CD8-positive, alpha-beta memory T cell (primary cell): ENCODE measurements around the gene CCBE1. TPM values are rescaled to one million over a fixed set of nuclear protein-coding genes. Genes with fewer than 3 reads are reported as not detected.

Experiments
- CTCF ChIA-PET: fragments of 350-600 bp; sonication (Branson Sonifier 250); formaldehyde crosslinking; loops from one replicate; lab custom pipeline; 2021; ENCODE audit warnings: antibody characterized with exemption; lab: Charles Lee
- POLR2A ChIA-PET: fragments of 350-600 bp; sonication (Branson Sonifier 250); formaldehyde crosslinking; loops from one replicate; lab custom pipeline; 2021; ENCODE audit warnings: antibody characterized with exemption; lab: Charles Lee
- DNase-seq, 5 donors: peaks; one replicate each; pipeline versions ENCODE4 v3.0.0 to v3.0.0-alpha.2; 2020 to 2022; ENCODE audit warnings: mixed read lengths in 1 of 5
- H3K27ac ChIP-seq: one replicate; pipeline ENCODE4 v1.7.0; 2013; ENCODE audit warnings: low read depth, mild to moderate bottlenecking, low read length, moderate library complexity
- H3K27me3 ChIP-seq: 2 replicates; pipeline ENCODE4 v1.7.0; 2013; ENCODE audit warnings: low read length, mild to moderate bottlenecking; ENCODE audit not compliant: insufficient read depth, poor library complexity, severe bottlenecking
- H3K36me3 ChIP-seq: 2 replicates; pipeline ENCODE4 v1.7.0; 2013; ENCODE audit warnings: mild to moderate bottlenecking, low read length, moderate library complexity; ENCODE audit not compliant: insufficient read depth
- H3K4me1 ChIP-seq: 2 replicates; pipeline ENCODE4 v1.7.0; 2013; ENCODE audit warnings: mild to moderate bottlenecking, low read length, moderate library complexity; ENCODE audit not compliant: insufficient read depth
- H3K4me3 ChIP-seq: 2 replicates; pipeline ENCODE4 v1.7.0; 2013; ENCODE audit warnings: mild to moderate bottlenecking, low read length
- H3K9me3 ChIP-seq: 2 replicates; pipeline ENCODE4 v1.7.0; 2013; ENCODE audit warnings: mild to moderate bottlenecking, low read length
- H3K27ac Mint-ChIP-seq, 8 donors: one replicate each; pipeline ENCODE4 v1.8.0; 2020 to 2021; ENCODE audit warnings: mixed read lengths in 8 of 8, mild to moderate bottlenecking in 6 of 8, inconsistent platforms in 3 of 8, moderate library complexity in 3 of 8
- H3K27me3 Mint-ChIP-seq, 2 donors: one replicate each; pipeline ENCODE4 v1.8.0; 2020 to 2021; ENCODE audit warnings: mixed read lengths in 2 of 2, mild to moderate bottlenecking in 1 of 2, moderate library complexity in 1 of 2
- H3K36me3 Mint-ChIP-seq, 3 donors: one replicate each; pipeline ENCODE4 v1.8.0; 2020 to 2021; ENCODE audit warnings: mixed read lengths in 3 of 3, inconsistent platforms in 1 of 3, mild to moderate bottlenecking in 1 of 3
- H3K4me1 Mint-ChIP-seq, 3 donors: one replicate each; pipeline ENCODE4 v1.8.0; 2020 to 2021; ENCODE audit warnings: mixed read lengths in 3 of 3, inconsistent platforms in 1 of 3, mild to moderate bottlenecking in 1 of 3
- H3K4me3 Mint-ChIP-seq, 7 donors: one replicate each; pipeline ENCODE4 v1.8.0; 2020 to 2021; ENCODE audit warnings: mixed read lengths in 7 of 7, mild to moderate bottlenecking in 6 of 7, moderate library complexity in 4 of 7, inconsistent platforms in 2 of 7
- H3K9me3 Mint-ChIP-seq, 5 donors: one replicate each; pipeline ENCODE4 v1.8.0; 2020 to 2022; ENCODE audit warnings: mixed read lengths in 5 of 5, mild to moderate bottlenecking in 3 of 5, moderate library complexity in 2 of 5, inconsistent platforms in 1 of 5
- polyA plus RNA-seq: library from polyadenylated mRNA; unstranded; fragments of 300-500 nt; fragmentation: Illumina TruSeq; gene quantifications from one replicate; pipeline ENCODE4 v1.2.3, GENCODE V29; 2021
- total RNA-seq, 2 experiments: library from RNA; stranded (reverse); gene quantifications; one replicate each; pipeline ENCODE4 v1.2.3, GENCODE V29; 2021

Gene CCBE1
- total and polyA plus RNA-seq, 3 experiments from 2014 or later: not detected

- peaks cover 0 to 14% (median 10%) of the 10 kb centered on the region in 5 donors for H3K9me3 Mint-ChIP-seq
- ChIA-PET POLR2A (no interaction called here), CTCF (no interaction called here)
Observed at GRCh38 chr18:59712311-59712710, 15.1 kb upstream of the CCBE1 start.

GRCh38 chr18:59708988-59709387 is 11.8 kb upstream of the CCBE1 start:
- no peaks in the 10 kb centered on the region for H3K4me1 Mint-ChIP-seq
- peaks cover 3 to 8% of the 10 kb centered on the region in 2 donors for H3K27me3 Mint-ChIP-seq
- H3K4me1 ChIP-seq: no peaks in the 10 kb centered on the region
- H3K4me3 Mint-ChIP-seq: no peak overlapping the region
- no peak for DNase-seq
- ChIA-PET CTCF (no interaction called here), POLR2A (no interaction called here)
- no peaks in the 10 kb centered on the region for H3K9me3 ChIP-seq
- H3K4me3 ChIP-seq: no peak overlapping the region
- H3K36me3 ChIP-seq: no peaks in the 10 kb centered on the region
- peaks cover 0 to 13% (median 8%) of the 10 kb centered on the region in 5 donors for H3K9me3 Mint-ChIP-seq
- H3K27me3 ChIP-seq: no peaks in the 10 kb centered on the region
- no peaks in the 10 kb centered on the region for H3K36me3 Mint-ChIP-seq
- H3K27ac ChIP-seq: no peak overlapping the region
- H3K27ac Mint-ChIP-seq: no peak overlapping the region

More at GRCh38 chr18:59712311-59712710, 15.1 kb upstream of the CCBE1 start:
- no peaks in the 10 kb centered on the region for H3K4me1 Mint-ChIP-seq
- H3K4me1 ChIP-seq: no peaks in the 10 kb centered on the region
- no peaks in the 10 kb centered on the region for H3K36me3 ChIP-seq
- H3K27me3 ChIP-seq: no peaks in the 10 kb centered on the region
- no peak overlapping the region for H3K4me3 Mint-ChIP-seq
- H3K27ac Mint-ChIP-seq: no peak overlapping the region
- DNase-seq: no peak
- H3K36me3 Mint-ChIP-seq: no peaks in the 10 kb centered on the region
- no peaks in the 10 kb centered on the region for H3K9me3 ChIP-seq
- H3K4me3 ChIP-seq: no peak overlapping the region
- H3K27ac ChIP-seq: no peak overlapping the region
- peaks cover 5 to 11% of the 10 kb centered on the region in 2 donors for H3K27me3 Mint-ChIP-seq

GRCh38 chr18:59707306-59707705 is 10.1 kb upstream of the CCBE1 start:
- no peak overlapping the region for H3K27ac ChIP-seq
- H3K36me3 Mint-ChIP-seq: no peaks in the 10 kb centered on the region
- H3K36me3 ChIP-seq: no peaks in the 10 kb centered on the region
- no peaks in the 10 kb centered on the region for H3K4me1 Mint-ChIP-seq
- no peaks in the 10 kb centered on the region for H3K4me1 ChIP-seq
- no peak overlapping the region for H3K27ac Mint-ChIP-seq
- H3K4me3 Mint-ChIP-seq: no peak overlapping the region
- H3K4me3 ChIP-seq: no peak overlapping the region
- H3K9me3 ChIP-seq: no peaks in the 10 kb centered on the region
- H3K27me3 Mint-ChIP-seq: peaks cover 3 to 8% of the 10 kb centered on the region in 2 donors
- peaks cover 0 to 9% (median 5%) of the 10 kb centered on the region in 5 donors for H3K9me3 Mint-ChIP-seq
- no peak for DNase-seq
- ChIA-PET POLR2A (no interaction called here), CTCF (no interaction called here)
- H3K27me3 ChIP-seq: no peaks in the 10 kb centered on the region

GRCh38 chr18:59706499-59706898 is 9.3 kb upstream of the CCBE1 start:
- no peak overlapping the region for H3K4me3 Mint-ChIP-seq

GRCh38 chr18:59705145-59705544 is 7.9 kb upstream of the CCBE1 start:
- Mint-ChIP-seq H3K4me1 (no peaks in the 10 kb centered on the region), H3K9me3 (peaks cover 0 to 5% (median 4%) of the 10 kb centered on the region in 5 donors), H3K27me3 (peaks cover 6 to 8% of the 10 kb centered on the region in 2 donors), H3K36me3 (no peaks in the 10 kb centered on the region), H3K27ac (no peak overlapping the region), H3K4me3 (no peak overlapping the region)
- DNase-seq: no peak
- CTCF ChIA-PET: no interaction called here
- no peaks in the 10 kb centered on the region for H3K27me3 ChIP-seq
- H3K9me3 ChIP-seq: no peaks in the 10 kb centered on the region
- H3K4me3 ChIP-seq: no peak overlapping the region
- no peaks in the 10 kb centered on the region for H3K4me1 ChIP-seq
- POLR2A ChIA-PET: no interaction called here
- H3K36me3 ChIP-seq: no peaks in the 10 kb centered on the region
- H3K27ac ChIP-seq: no peak overlapping the region

More at GRCh38 chr18:59706499-59706898, 9.3 kb upstream of the CCBE1 start:
- Histone ChIP-seq H3K27ac (no peak overlapping the region), H3K4me3 (no peak overlapping the region), H3K9me3 (no peaks in the 10 kb centered on the region), H3K36me3 (no peaks in the 10 kb centered on the region), H3K4me1 (no peaks in the 10 kb centered on the region), H3K27me3 (no peaks in the 10 kb centered on the region)
- no peak for DNase-seq
- no peaks in the 10 kb centered on the region for H3K4me1 Mint-ChIP-seq
- H3K36me3 Mint-ChIP-seq: no peaks in the 10 kb centered on the region
- H3K9me3 Mint-ChIP-seq: peaks cover 0 to 9% (median 4%) of the 10 kb centered on the region in 5 donors
- H3K27me3 Mint-ChIP-seq: peaks cover 3 to 8% of the 10 kb centered on the region in 2 donors
- ChIA-PET POLR2A (no interaction called here), CTCF (no interaction called here)
- H3K27ac Mint-ChIP-seq: no peak overlapping the region

GRCh38 chr18:59704146-59704545 is 6.9 kb upstream of the CCBE1 start:
- Histone ChIP-seq H3K36me3 (no peaks in the 10 kb centered on the region), H3K4me3 (no peak overlapping the region), H3K27ac (no peak overlapping the region), H3K9me3 (no peaks in the 10 kb centered on the region), H3K27me3 (no peaks in the 10 kb centered on the region), H3K4me1 (no peaks in the 10 kb centered on the region)
- CTCF ChIA-PET: no interaction called here
- no peaks in the 10 kb centered on the region for H3K36me3 Mint-ChIP-seq
- POLR2A ChIA-PET: no interaction called here
- no peak for DNase-seq
- H3K27me3 Mint-ChIP-seq: peaks cover 11 to 16% of the 10 kb centered on the region in 2 donors
- H3K9me3 Mint-ChIP-seq: peaks cover 0 to 5% (median 0%) of the 10 kb centered on the region in 5 donors
- H3K27ac Mint-ChIP-seq: no peak overlapping the region
- H3K4me1 Mint-ChIP-seq: no peaks in the 10 kb centered on the region
- H3K4me3 Mint-ChIP-seq: no peak overlapping the region

GRCh38 chr18:59701272-59701671 is 4.0 kb upstream of the CCBE1 start:
- POLR2A ChIA-PET: no interaction called here
- H3K9me3 Mint-ChIP-seq: peaks cover 0 to 2% (median 0%) of the 10 kb centered on the region in 5 donors
- no peak overlapping the region for H3K4me3 Mint-ChIP-seq
- no peaks in the 10 kb centered on the region for H3K9me3 ChIP-seq
- H3K4me1 ChIP-seq: no peaks in the 10 kb centered on the region
- peaks cover 25% of the 10 kb centered on the region in 2 donors for H3K27me3 Mint-ChIP-seq
- H3K36me3 Mint-ChIP-seq: no peaks in the 10 kb centered on the region
- DNase-seq: no peak
- H3K4me1 Mint-ChIP-seq: peaks cover 2 to 10% (median 3%) of the 10 kb centered on the region in 3 donors
- H3K36me3 ChIP-seq: no peaks in the 10 kb centered on the region
- no peak overlapping the region for H3K27ac Mint-ChIP-seq
- H3K27me3 ChIP-seq: no peaks in the 10 kb centered on the region
- no peak overlapping the region for H3K4me3 ChIP-seq
- H3K27ac ChIP-seq: no peak overlapping the region
- CTCF ChIA-PET: no interaction called here

- no peak overlapping the region for H3K27ac ChIP-seq
- no peaks in the 10 kb centered on the region for H3K36me3 Mint-ChIP-seq
- H3K27me3 ChIP-seq: peaks cover 4% of the 10 kb centered on the region
- H3K9me3 Mint-ChIP-seq: peaks cover 0 to 3% (median 0%) of the 10 kb centered on the region in 5 donors
- H3K27ac Mint-ChIP-seq: no peak overlapping the region
- no peaks in the 10 kb centered on the region for H3K36me3 ChIP-seq
- no peak for DNase-seq
- H3K27me3 Mint-ChIP-seq: peaks cover 30 to 32% of the 10 kb centered on the region in 2 donors
- H3K4me3 ChIP-seq: no peak overlapping the region
- H3K9me3 ChIP-seq: no peaks in the 10 kb centered on the region
- H3K4me1 Mint-ChIP-seq: peaks cover 3 to 14% (median 5%) of the 10 kb centered on the region in 3 donors
- H3K4me1 ChIP-seq: no peaks in the 10 kb centered on the region
- H3K4me3 Mint-ChIP-seq: no peak overlapping the region
- ChIA-PET CTCF (no interaction called here), POLR2A (no interaction called here)
Observed at GRCh38 chr18:59700535-59700967, 3.3 kb upstream of the CCBE1 start.
